Calu3 (cell line): ENCODE data around the gene DHRS4L2. TPM values are rescaled to one million over a fixed set of nuclear protein-coding genes. Genes with fewer than 3 reads are reported as not detected.
"Not testable (repeated sequence)": the region's sequence is repeated elsewhere in the genome, so short reads cannot be mapped to it uniquely, and the experiment has no call there.

Experiments used
- BruUV-seq: library from RNA; stranded (reverse); fragments of 400-500 nt; replicated peaks from 2 replicates; lab custom pipeline; 2021; lab: Mats Ljungman, UMichigan
- CTCF ChIA-PET: fragments of 300-600 bp; sonication (Branson Sonifier 250); formaldehyde crosslinking; loops from one replicate; lab custom pipeline; 2022; ENCODE audit warnings: antibody characterized with exemption; lab: Charles Lee
- DNase-seq: peaks from one replicate; pipeline ENCODE4 v3.0.0; 2022
- H3K27ac Mint-ChIP-seq: one replicate; pipeline ENCODE4 v1.8.0; 2022; ENCODE audit warnings: mixed read lengths; ENCODE audit not compliant: unreplicated experiment
- H3K27me3 Mint-ChIP-seq: one replicate; pipeline ENCODE4 v1.8.0; 2022; ENCODE audit warnings: mixed read lengths; ENCODE audit not compliant: unreplicated experiment
- H3K36me3 Mint-ChIP-seq: one replicate; pipeline ENCODE4 v1.8.0; 2022; ENCODE audit warnings: mild to moderate bottlenecking, moderate library complexity, mixed read lengths; ENCODE audit not compliant: insufficient read depth, unreplicated experiment
- H3K4me1 Mint-ChIP-seq: one replicate; pipeline ENCODE4 v1.8.0; 2022; ENCODE audit warnings: mild to moderate bottlenecking, low read depth, mixed read lengths; ENCODE audit not compliant: unreplicated experiment
- H3K4me3 Mint-ChIP-seq: one replicate; pipeline ENCODE4 v1.8.0; 2022; ENCODE audit warnings: mild to moderate bottlenecking, low read depth, moderate library complexity, mixed read lengths; ENCODE audit not compliant: unreplicated experiment
- H3K9me3 Mint-ChIP-seq: one replicate; pipeline ENCODE4 v1.8.0; 2022; ENCODE audit warnings: low read depth, mixed read lengths; ENCODE audit not compliant: unreplicated experiment
- intact Hi-C: fragments of 100-400 bp; cut with micrococcal nuclease; formaldehyde crosslinking; loops from one replicate; pipeline ENCODE4 v1.10.0; 2022; ENCODE audit not compliant: unreplicated experiment
- total RNA-seq: library from RNA; stranded (reverse); gene quantifications from 2 replicates; pipeline ENCODE4 v1.2.3, GENCODE V29; 2022
- TF ChIP-seq, protein P1 (sequence below): fragments of 200-600 bp; IDR thresholded peaks from one replicate; pipeline ENCODE4 v1.8.0; 2022; ENCODE audit warnings: antibody characterized with exemption; ENCODE audit not compliant: unreplicated experiment

DHRS4L2 gene
- total RNA-seq, 1 experiment from 2014 or later = 12.0 TPM

DNA sequence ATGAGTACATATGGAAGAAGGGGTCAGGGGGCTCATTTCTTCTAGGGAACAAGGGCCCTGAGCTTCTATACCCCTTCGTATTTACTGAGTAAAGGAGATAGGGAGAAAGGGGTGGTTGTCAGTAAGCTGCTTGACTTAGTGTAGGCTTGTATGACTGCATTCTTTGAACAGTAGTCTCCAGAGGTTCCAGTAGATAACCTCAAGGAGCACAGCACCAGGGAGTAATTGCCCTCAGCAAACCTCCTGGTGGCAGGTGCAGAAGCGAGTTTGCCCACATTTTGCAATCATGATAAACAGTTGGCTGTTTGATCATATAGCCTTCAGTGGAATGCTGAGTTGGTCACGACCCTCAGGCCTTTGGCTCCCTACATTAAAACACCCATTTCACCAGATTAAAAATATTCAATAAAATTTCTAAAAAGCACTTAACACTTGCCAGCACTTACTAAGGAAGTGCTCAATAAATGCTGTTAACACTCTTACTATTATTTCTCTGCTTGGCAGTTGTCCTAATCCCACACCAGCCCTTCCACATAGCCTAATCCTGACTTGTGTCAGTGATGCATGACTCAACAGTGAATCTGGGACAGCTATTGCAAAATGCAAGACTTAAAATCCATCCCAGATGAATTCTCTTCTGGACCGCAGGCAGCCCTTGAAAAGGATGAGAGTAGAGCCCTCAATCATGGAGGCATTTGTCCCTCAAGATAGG is 3.7 kb upstream of the DHRS4L2 start:
- Mint-ChIP-seq H3K9me3 (no peaks in the 10 kb centered on the region), H3K4me1 (peaks cover 11% of the 10 kb centered on the region), H3K36me3 (no peaks in the 10 kb centered on the region), H3K27me3 (no peaks in the 10 kb centered on the region), H3K27ac (no peak overlapping the region), H3K4me3 (no peak overlapping the region)
- BruUV-seq = no TSS peak
- TF ChIP-seq, protein P1, sequence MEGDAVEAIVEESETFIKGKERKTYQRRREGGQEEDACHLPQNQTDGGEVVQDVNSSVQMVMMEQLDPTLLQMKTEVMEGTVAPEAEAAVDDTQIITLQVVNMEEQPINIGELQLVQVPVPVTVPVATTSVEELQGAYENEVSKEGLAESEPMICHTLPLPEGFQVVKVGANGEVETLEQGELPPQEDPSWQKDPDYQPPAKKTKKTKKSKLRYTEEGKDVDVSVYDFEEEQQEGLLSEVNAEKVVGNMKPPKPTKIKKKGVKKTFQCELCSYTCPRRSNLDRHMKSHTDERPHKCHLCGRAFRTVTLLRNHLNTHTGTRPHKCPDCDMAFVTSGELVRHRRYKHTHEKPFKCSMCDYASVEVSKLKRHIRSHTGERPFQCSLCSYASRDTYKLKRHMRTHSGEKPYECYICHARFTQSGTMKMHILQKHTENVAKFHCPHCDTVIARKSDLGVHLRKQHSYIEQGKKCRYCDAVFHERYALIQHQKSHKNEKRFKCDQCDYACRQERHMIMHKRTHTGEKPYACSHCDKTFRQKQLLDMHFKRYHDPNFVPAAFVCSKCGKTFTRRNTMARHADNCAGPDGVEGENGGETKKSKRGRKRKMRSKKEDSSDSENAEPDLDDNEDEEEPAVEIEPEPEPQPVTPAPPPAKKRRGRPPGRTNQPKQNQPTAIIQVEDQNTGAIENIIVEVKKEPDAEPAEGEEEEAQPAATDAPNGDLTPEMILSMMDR = no peak
- no peak for DNase-seq
- intact Hi-C loops = no loop called here
- CTCF ChIA-PET = interaction anchor here (0.5 to 0.7 kb wide), 3 partner anchors 97 to 433 kb away, joined by 3 to 5 read pairs (median 3); no protein-coding TSS in a partner anchor

DNA sequence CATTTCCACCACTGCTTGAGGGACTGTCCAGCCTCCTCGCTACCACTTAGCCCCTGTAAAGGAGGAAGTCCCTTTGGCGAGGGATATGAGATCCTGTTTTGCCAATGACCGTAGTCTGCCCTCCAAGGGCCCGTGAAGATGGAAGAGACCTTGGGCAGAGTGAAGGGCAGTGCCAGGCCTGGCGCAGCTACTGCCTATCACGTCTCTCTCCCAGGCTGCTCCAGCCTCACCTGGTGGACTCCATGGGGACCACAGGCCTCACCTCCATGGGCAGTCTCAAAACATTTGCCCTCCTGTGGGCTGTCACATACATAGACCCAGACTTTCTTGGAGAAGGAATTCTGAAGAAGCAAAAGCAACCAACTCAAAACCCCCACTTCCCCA is 514 bp upstream of the DHRS4L2 start:
- H3K27ac Mint-ChIP-seq, intact Hi-C loops, H3K9me3 Mint-ChIP-seq, CTCF ChIA-PET, DNase-seq, H3K36me3 Mint-ChIP-seq, H3K27me3 Mint-ChIP-seq, BruUV-seq: not testable (repeated sequence)
- H3K4me1 Mint-ChIP-seq = peaks cover 11% of the 10 kb centered on the region
- peak overlapping the region; percentile 54 for H3K4me3 Mint-ChIP-seq

DNA sequence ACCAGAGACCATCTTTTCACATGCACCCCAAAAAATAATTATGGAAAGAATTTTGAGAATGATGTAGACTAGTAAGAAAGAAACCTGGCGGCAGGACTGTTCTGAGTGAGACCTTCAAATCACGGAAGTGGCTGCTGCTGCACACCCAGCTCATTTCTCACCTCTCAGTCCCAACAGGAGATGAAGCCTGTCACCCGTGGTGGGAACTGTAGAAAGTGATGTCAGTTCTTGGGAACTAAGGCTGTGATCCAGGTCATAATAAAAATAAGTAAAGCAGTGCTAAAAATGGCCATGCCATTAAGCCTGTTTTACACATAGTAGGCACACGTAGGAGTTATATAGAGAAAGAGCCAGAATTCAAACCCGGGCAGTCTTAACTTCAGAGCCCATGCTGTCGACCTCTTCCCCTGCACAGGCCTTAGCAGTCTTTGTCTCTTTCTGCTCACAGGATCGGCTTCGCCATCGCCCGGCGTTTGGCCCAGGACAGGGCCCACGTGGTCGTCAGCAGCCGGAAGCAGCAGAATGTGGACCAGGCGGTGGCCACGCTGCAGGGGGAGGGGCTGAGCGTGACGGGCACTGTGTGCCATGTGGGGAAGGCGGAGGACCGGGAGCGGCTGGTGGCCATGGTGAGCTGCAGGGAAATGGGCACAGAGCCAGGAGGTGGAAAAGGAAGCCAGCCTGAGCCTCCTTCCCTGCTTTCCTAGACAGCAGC is 1.2 kb downstream of the DHRS4L2 start:
- not testable (repeated sequence) for H3K36me3 Mint-ChIP-seq

DNA sequence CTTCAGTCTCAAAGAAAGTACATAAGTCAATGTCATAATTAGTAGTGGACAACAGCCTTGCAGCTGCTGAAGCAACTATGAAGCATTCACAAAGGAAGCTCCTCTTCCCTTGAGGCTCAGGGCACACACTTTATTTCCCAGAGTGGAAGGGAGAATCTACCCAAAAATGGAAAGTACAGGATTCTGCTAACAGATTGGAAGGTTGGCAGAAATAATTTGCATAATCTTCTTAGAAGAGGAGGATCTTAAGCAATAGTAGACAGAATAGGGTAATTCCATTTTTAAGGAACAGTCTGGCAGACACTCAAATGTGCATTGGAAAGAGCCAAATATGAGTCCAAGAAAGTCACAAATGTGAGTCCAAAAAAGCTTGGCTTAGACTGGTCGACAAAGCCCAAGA is 2.2 kb downstream of the DHRS4L2 start:
- H3K27me3 Mint-ChIP-seq, intact Hi-C loops, CTCF ChIA-PET, H3K4me1 Mint-ChIP-seq, BruUV-seq, H3K36me3 Mint-ChIP-seq, H3K4me3 Mint-ChIP-seq, H3K27ac Mint-ChIP-seq, H3K9me3 Mint-ChIP-seq, DNase-seq: not testable (repeated sequence)

More for the DNA sequence above, 1.2 kb downstream of the DHRS4L2 start:
- Mint-ChIP-seq H3K27ac (peak overlapping the region; percentile 22), H3K4me3 (peak overlapping the region; percentile 54)
- H3K27me3 Mint-ChIP-seq, CTCF ChIA-PET, H3K4me1 Mint-ChIP-seq, BruUV-seq, DNase-seq, H3K9me3 Mint-ChIP-seq, intact Hi-C loops: not testable (repeated sequence)

DNA sequence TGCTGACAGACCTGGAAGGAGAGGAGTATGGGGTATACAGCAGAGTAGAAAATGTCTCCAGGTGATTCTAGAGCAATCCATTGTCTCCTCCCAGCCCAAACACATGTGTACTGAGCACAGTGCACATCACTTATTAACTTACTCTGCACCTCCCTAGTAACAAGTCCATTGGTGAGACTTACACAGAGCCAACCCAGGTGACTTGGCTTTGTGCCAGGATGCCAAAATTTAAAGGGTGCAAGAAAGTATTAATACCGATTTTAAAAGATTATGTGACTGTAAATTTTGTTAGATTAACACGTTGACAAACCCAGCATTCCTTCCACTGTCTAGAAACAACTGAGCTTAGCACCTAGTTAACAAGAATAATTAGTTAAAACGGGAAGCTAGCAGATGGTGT is 4.3 kb downstream of the DHRS4L2 start:
- H3K27ac Mint-ChIP-seq, H3K27me3 Mint-ChIP-seq, BruUV-seq, DNase-seq, intact Hi-C loops, H3K36me3 Mint-ChIP-seq, H3K9me3 Mint-ChIP-seq, H3K4me3 Mint-ChIP-seq, H3K4me1 Mint-ChIP-seq: not testable (repeated sequence)
- CTCF ChIA-PET = interaction anchor here (0.5 kb wide), 1 partner anchor 79 kb away, joined by 3 read pairs; no protein-coding TSS in a partner anchor

DNA sequence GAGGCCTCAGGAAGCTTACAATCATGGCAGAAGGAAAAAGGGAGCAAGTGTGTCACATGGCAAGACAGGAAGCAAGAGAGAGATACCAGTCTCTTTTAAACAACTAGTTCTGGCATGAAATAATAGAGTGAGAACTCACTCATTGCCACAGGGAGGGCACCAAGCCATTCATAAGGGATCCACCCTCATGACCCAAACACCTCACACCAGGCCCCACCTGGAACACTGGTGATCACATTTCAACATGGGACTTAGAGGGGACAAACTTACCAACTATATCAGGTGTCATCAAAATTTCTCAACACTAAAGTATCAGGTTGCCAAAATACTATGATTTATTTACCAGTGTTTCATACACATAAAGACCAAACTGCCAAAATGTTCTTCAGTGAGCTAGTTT is 7.3 kb downstream of the DHRS4L2 start:
- H3K27ac Mint-ChIP-seq, H3K9me3 Mint-ChIP-seq, H3K4me3 Mint-ChIP-seq, H3K27me3 Mint-ChIP-seq, BruUV-seq, H3K4me1 Mint-ChIP-seq, intact Hi-C loops, CTCF ChIA-PET, H3K36me3 Mint-ChIP-seq, DNase-seq: not testable (repeated sequence)

DNA sequence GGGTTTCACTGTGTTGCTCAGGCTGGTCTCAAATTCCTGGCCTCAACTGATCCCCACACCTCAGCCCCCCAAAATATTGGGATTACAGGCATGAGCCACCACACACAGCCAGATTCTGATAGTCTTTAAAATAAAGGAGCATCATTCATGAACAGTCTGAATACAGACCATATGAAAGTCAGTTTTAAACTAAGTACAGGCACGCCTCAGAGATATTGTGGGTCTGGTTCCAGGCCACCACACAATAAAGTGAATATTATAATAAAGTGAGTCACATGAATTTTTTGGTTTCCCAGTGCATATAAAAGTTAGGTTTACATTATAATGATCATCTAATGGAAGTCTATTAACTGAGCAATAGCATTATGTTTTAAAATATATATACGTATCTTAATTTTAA is 8.1 kb downstream of the DHRS4L2 start:
- H3K36me3 Mint-ChIP-seq, DNase-seq, CTCF ChIA-PET, H3K27me3 Mint-ChIP-seq, H3K4me1 Mint-ChIP-seq, H3K9me3 Mint-ChIP-seq, H3K27ac Mint-ChIP-seq, intact Hi-C loops, H3K4me3 Mint-ChIP-seq, BruUV-seq: not testable (repeated sequence)

DNA sequence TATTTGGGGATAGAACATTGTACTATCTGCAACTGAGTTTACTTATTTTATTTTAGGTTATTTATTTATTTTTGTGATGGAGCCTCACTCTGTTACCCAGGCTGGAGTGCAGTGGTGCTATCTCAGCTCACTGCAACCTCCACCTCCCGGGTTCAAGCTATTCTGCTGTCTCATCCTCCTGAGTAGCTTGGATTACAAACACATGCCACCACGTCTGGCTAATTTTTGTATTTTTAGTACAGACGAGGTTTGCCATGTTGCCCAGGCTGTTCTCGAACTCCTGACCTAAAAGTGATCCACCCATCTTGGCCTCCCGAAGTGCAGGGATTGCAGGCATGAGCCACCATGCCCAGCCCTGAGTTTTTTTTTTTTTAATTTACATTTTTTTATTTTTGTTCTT is 10.9 kb downstream of the DHRS4L2 start:
- H3K27me3 Mint-ChIP-seq, H3K4me1 Mint-ChIP-seq, H3K4me3 Mint-ChIP-seq, BruUV-seq, DNase-seq, H3K27ac Mint-ChIP-seq, H3K36me3 Mint-ChIP-seq, CTCF ChIA-PET, intact Hi-C loops, H3K9me3 Mint-ChIP-seq: not testable (repeated sequence)

DNA sequence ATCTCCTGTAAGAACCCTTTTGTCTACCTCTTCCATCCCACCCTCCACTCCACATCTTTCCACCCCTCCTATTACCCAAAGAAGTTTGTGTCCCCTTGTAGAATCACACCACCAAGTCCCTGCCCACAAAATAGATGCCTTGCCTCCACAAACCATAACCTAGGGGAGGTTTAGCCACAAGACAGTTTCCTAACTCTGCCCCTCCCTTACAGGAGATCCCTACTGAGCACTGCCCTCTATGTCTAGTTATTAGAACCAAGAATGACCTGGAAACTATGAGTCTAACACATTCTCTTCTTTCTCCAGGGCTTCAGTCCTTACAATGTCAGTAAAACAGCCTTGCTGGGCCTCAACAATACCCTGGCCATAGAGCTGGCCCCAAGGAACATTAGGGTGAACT is 12.3 kb downstream of the DHRS4L2 start:
- H3K9me3 Mint-ChIP-seq = not testable (repeated sequence)

More for the DNA sequence above, 12.3 kb downstream of the DHRS4L2 start:
- DNase-seq, intact Hi-C loops, CTCF ChIA-PET, H3K4me1 Mint-ChIP-seq, BruUV-seq, H3K27ac Mint-ChIP-seq, H3K27me3 Mint-ChIP-seq, H3K36me3 Mint-ChIP-seq, H3K4me3 Mint-ChIP-seq: not testable (repeated sequence)
